Fibroblast of the aortic adventitia (primary cell): ENCODE results near the gene RINL. TPM values are rescaled to one million over a fixed set of nuclear protein-coding genes. Genes with fewer than 3 reads are reported as not detected.
"Not testable (repeated sequence)": the region's sequence is repeated elsewhere in the genome, so short reads cannot be mapped to it uniquely, and the experiment has no call there.

Source experiments
- DNase-seq: peaks from one replicate; pipeline ENCODE4 v3.0.0-alpha.2; 2010; ENCODE audit warnings: low read depth
- H3K4me3 ChIP-seq: 2 replicates; pipeline ENCODE4 v1.5.1; 2011; ENCODE audit warnings: low read depth, mild to moderate bottlenecking, control low read depth, low read length, moderate library complexity
- CTCF ChIP-seq: IDR thresholded peaks from 2 replicates; pipeline ENCODE4 v1.5.1; 2011; ENCODE audit warnings: mild to moderate bottlenecking, low read length, control low read depth, inconsistent platforms; ENCODE audit not compliant: insufficient read depth
- total RNA-seq: library from RNA; depleted of rRNA; stranded (reverse); fragments of >200 nt; gene quantifications from 2 replicates; pipeline ENCODE4 v1.2.3, GENCODE V29; 2012; ENCODE audit warnings: low replicate concordance

Gene RINL
- total RNA-seq, 1 donor, result 0.81 TPM

DNA sequence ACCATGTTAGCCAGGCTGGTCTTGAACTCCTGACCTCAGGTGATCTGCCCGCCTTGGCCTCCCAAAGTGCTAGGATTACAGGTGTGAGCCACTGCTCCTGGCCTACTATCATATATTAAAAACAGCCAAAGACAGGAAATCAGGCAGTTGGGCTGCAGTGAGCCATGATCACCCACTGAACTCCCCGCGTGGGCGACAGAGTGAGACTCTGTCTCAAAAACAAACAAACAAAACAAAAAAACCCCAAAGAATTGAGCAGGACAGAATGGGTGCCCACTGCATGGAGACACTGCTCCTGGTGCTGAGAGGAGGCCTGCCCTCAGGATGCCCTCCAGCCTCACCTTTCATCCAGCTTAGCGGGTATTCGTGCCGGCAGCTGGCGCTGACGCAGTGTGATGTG, 5.2 kb upstream of the RINL start:
- DNase-seq, result no peak
- no peak for TF ChIP-seq CTCF
- no peak overlapping the region for H3K4me3 ChIP-seq

- TF ChIP-seq CTCF, result no peak
- no peak for DNase-seq
- no peak overlapping the region for H3K4me3 ChIP-seq
These were observed 3.0 kb upstream of the RINL start for GRCh38 chr19:38880882-38881609.

GRCh38 chr19:38880076-38880881, 2.2 kb upstream of the RINL start:
- TF ChIP-seq CTCF, result no peak
- no peak for DNase-seq
- H3K4me3 ChIP-seq, result no peak overlapping the region

GRCh38 chr19:38879400-38879751, 1.3 kb upstream of the RINL start:
- DNase-seq, result no peak
- no peak overlapping the region for H3K4me3 ChIP-seq
- TF ChIP-seq CTCF, result no peak

DNA sequence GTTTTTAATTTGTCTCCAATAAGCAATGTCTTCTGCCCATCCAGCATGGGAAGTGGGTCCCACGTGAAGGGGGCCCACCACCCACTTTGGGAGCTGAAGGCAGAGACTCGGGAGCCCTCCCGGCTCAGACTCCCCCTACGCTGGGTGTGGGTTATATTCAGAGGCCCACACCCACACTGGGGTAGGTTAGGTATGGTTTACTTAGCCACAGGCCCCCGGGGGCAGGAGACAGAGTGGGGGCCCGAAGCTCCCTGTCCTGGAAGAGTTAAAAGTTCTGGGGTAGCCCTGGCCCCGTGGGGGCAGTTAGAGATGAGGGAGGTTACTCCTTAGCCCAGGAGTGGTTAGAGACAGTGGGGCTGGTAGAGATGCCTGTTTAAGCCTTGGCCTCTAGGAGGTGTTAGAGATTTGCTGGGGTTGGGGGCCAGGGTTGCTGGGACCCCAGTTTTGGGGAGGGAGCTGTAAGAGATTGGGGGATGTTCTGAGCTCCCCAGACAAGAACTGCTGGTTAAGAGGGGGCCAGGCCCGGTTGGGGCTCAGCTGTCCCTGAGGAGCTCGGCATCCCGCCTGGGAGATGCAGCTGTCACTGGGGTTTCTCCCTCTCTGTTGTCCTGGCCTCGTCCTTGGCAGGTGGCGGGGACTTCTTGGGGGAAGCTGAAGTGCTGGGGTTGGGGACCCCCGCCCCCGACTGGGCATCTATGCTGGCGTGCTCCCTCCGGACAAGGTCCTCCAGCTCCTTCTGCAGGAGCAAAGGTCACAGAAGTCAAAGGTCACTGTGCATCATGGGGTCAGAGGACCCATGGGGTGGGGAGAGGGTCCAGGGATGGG, 712 bp upstream of the RINL start:
- no peak for DNase-seq
- no peak for TF ChIP-seq CTCF
- no peak overlapping the region for H3K4me3 ChIP-seq

DNA sequence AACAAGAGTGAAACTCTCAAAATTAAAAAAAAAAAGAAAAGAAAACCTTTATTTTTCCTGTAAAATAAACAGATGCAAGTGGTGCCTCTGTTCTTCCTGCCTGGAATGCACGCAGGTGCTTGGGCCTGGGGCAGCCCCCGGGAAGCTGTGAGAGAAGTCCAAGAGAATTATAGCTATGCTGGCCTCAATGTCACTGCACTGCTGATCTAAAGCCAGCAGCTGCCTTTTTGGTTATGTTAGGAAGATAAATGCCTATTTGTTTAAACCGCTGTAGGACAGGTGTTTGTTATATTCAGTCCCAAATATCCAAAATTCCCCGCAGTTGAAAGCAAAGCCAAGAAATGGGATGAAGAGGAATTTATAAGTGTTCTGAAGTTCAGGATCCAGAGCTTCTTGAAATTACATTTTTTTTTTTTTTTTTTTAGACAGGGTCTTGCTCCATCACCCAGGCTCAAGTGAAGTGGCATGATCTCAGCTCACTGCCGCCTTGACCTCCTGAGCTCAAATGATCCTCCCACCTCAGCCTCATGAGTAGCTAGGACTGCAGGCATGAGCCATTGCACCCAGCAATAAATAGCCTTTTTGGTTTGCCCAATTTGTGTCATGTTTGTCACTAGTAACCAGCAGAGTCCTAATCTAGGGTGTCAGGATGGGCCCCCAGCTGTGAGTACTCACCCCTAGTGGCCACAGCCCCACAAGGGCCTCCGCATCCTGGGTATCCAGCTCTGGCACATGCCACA, 2.2 kb downstream of the RINL start:
- no peak for DNase-seq
- TF ChIP-seq CTCF, result no peak

DNA sequence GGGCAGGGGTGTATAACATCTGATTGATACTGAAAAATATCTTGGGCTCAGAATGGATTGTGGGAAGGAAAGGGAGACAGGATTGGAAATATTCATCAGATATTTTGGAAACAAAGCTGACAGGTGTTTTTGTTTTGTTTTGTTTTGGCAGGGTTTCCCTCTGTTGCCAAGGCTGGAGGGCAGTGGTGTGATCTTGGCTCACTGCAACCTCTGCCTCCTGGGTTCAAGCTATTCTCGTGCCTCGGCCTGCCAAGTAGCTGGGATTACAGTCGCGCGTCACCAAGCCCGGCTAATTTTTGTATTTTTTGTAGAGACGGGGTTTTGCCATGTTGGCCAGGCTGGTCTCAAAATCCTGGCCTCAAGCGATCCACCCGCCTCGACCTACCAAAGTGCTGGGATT, 4.7 kb downstream of the RINL start:
- not testable (repeated sequence) for H3K4me3 ChIP-seq, DNase-seq

More for the DNA sequence above, 2.2 kb downstream of the RINL start:
- no peak overlapping the region for H3K4me3 ChIP-seq
